GM18907 (cell line): ENCODE data around the gene CST6.

Source experiments
- ATAC-seq: cut with Tn5 transposase; IDR thresholded peaks from one replicate; pipeline ENCODE4 v1.9.1; 2021; ENCODE audit warnings: mild to moderate bottlenecking, moderate library complexity; ENCODE audit not compliant: unreplicated experiment

CST6 gene

DNA sequence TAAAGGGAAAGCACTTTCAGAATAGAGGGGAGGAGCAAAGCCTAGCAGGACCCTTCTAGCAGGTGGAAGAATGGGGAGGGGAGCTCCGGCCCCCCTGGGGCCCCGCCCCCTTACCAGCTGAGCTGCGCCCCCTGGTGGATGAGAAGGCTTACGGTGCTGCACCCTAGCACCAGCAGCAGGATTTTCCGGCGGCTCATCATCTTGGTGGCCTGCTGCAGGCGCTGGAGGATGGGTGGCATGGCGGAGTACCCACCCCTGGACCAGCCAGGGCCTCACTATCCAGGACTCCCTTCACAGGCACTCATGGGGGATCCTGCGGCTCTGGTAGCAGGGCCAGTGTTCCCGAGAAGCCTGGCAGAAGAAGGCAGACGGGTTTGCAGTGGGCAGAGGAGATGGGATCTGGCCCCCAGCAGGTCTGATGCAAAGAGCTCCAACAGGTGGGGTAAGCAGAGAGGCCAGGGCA, 33.4 kb downstream of the CST6 start:
- peak; percentile 59 for ATAC-seq

DNA sequence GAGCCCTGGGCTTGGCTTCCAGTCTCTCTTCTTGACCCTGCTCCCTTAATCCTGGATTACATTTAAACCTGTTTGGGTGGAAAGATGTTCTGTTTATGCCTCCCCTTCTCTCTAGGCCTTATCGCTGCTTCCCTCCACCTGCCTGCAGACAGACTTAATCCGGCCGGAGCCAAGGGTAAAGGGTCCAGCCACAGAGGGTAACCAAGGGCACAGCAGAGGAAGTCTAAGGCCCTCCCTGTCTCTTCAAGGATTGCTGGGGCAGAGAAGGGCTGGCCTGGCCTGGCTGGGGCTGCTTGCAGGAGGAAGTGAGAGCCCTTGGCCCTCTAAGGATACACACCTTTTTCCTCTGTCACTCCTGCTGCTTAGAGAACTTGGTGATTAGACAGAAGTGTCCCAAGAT, 35.1 kb downstream of the CST6 start:
- ATAC-seq = no peak

DNA sequence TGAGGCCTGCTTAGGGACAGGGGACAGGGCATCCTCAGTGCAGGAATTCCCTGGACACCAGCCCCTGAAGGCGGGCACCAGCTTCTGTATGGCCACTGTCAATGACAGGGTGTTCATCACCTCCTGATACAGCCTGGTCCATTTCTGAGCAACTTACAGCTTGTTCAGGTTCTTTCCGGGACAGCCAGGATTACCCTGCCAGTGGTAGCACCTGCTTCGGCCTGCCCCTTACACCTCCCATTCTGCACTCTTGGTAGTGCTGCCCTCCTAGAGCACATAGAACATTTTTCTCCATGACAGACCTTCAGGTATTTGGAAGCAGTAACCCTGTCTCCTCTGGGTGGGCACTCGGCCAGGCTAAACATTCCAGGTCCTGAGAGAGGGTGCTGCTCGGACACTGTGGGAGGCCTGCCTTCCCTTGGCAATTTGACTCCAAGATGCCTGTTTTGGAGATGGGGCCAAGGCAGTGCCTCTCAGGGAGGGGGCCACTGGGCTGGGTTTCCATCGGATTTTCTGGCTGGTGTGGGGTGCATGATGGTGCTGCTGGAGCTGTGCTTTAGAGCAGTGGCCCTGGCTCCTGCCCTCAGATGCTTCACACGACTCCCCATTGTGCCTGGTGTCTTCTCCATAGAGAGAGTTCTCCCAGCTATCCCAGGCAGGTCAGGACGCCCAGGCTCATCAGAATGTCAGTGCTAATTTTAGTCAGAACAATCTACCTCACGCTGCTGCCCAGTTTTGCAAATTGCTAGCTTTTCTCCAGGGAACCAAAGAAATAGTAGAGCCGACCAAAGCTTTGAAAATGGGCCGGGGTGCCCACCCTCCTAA, 35.9 kb downstream of the CST6 start:
- ATAC-seq = no peak

DNA sequence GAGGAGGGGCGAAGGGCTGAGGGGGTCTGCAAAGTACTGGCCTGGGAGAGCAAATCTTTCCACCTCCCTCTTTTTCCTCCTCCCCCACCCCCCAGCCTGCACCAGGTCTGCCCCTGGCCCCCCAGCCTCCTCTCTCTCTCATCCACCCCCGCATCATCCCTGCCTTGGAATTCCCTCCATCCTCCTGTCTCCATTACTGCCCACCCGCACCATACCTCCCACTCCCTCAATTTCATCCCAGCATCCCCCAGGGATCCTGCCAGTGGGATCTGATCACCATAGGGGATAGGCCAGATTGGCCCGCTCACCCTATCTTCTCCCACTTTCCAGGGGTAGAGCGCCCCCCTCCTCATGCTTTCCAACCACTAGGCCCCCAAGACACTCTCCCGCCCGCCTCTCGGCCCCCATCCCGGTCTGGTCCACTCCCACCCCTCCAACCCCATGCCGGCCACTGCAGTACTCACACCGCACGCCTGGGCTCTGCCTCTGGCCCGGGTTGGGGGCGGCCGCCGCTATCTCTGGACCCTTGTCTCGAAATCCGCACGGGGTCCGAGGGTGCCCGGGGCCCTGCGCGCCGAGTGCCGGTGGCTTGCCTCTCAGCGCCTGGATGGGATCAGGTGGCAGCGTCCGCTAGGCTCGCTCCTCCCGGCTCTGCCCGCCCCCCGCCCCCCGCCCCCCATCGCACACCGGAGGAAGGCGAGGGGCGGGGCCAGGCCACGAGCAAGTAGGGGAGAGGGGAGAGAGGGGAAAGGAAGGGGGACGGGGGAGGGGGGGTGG, 36.9 kb downstream of the CST6 start, which contains the start of gene GAL3ST3:
GAL3ST3 (minus strand) TSS at position 615 of the 777 bp plus-strand sequence. CDS start 3,746 bp downstream, outside the sequence.
- no peak for ATAC-seq

DNA sequence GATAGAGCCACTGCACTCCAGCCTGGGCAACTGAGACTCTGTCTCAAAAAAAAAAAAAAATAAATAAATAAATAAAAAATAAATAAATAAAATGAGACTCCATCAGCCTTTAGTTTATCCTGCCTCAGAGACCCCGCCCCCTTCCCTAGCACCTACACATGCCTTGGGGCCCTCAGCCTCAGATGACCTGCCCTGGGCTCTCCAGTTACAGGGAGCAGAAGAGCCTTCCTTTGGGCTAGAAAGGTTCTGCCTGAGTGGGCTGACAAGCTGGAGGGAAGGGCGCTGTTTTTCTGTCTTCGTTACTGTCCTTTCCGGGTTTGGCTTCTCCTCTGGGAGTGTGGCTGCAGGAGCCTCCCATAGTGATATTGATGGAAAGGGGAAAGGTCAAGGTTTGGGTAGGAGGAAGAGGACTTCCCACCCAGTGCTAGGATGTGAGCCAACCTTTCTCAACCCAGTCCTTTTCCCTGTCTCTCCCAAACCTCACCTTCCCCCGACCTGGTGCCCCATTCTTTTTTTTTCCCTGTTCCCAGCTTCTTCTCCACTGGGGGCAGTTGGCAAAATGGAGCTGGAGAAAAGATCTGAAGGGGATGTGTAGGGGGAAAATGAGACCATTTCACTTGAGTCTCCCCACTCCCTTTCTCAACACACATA, 38.9 kb downstream of the CST6 start:
- no peak for ATAC-seq

DNA sequence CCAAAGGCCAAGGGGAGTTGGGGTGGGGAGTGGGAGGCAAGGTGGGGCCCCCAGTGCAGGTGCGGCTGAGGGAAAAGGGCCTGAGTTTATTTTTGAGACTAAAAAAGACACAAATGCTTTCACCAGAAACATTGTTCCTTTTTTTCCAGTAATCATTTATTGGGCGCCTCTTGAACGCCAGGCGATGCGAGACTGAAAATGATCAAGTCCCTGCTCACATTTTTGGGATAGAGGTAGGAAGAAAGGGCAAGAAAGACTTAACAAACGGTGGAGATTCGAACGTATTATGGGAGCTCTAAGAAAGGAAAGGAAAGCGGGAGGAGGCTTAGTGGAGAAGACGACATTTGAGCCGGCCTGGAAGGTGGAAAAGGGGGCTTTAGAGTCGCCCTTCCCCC, 39.6 kb downstream of the CST6 start:
- no peak for ATAC-seq

DNA sequence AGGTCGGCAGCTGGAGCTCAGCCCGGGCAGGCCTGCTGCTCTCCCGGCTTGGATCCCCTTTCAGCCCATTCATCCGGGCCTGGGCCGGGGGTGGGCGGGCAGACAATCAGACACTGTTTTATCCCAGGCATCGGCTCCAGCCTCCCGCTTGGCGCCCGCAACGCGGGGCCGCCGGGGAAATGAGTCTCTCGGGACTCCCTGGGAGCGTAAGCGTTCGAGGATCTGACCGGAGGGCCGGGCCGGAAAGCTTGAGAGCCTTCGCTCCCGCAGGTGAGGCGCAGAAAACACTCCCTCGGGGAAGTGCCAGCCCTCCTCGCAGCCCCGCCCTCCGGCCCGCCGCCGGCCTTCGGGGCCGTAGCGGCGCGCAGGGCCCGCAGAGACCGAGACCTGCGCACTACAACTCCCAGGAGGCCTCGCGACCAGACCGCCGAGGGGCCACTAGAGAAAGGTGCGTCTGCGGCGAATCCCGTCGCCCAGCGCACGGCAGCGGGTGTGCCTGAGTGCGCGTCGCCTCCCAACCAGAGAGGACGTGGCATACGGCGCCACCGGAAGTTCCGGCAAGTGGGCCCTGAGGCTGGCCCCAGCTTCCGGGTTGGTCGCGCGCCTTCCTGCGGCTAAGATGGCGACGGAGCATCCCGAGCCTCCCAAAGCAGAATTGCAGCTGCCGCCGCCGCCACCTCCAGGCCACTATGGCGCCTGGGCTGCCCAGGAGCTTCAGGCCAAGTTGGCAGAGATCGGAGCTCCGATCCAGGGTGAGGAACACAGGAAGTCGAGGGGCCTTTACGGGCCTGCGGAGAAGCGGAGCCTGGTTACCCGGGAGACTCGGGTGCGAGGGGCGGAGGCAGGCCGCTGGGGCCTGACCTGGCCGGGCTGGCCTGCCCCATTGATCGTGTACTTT, 40.2 kb downstream of the CST6 start, which contains the start of gene SF3B2:
SF3B2 (plus strand) TSS at position 599 of the 898 bp plus-strand sequence; CDS start at position 620, 21 bp downstream.
- ATAC-seq = peak; percentile 89

DNA sequence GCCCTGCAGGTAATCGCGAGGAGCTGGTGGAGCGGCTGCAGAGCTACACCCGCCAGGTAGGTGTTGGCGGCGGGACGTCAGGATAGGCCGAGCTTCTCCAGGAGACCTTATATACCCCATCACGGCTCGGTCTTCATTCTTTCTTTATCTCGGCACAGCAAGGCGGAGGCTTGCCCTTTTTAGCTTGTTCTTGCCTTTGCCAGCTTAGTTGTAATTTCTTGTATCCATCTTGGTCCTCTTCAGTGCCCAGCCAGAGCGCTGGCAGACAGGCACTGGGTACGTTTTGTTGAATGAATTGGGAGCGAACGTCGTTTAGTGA, 40.8 kb downstream of the CST6 start:
- ATAC-seq = no peak

DNA sequence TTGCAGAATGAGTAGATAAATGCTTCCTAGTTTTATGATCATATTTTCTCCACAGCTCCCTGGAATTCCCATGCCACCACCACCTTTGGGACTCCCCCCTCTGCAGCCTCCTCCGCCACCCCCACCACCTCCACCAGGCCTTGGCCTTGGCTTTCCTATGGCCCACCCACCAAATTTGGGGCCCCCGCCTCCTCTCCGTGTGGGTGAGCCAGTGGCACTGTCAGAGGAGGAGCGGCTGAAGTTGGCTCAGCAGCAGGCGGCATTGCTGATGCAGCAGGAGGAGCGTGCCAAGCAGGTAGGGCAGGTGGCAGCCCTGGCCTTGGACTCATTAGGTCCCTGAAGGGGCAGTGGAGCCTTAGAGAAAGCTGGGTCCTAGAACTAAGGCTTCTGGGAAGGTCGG, 43.2 kb downstream of the CST6 start:
- no peak for ATAC-seq

DNA sequence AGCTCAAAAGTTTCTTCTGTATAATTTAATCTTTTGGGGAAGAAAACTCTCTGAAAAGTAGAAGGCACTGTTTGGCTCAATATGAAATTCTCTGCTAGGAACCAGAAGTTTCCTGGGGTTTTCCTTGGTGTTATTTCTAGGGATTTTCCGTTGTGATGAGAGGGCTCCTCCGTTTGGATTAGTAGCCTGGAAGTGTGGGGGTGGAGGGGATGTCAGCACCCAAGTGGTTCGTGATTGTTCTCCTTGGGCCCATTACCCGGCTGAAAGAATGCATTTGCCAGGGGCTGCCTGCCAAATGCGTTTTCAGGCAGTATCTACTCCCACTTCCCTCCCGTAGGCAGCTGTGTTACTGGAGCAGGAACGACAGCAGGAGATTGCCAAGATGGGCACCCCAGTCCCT, 44.7 kb downstream of the CST6 start:
- ATAC-seq = no peak

DNA sequence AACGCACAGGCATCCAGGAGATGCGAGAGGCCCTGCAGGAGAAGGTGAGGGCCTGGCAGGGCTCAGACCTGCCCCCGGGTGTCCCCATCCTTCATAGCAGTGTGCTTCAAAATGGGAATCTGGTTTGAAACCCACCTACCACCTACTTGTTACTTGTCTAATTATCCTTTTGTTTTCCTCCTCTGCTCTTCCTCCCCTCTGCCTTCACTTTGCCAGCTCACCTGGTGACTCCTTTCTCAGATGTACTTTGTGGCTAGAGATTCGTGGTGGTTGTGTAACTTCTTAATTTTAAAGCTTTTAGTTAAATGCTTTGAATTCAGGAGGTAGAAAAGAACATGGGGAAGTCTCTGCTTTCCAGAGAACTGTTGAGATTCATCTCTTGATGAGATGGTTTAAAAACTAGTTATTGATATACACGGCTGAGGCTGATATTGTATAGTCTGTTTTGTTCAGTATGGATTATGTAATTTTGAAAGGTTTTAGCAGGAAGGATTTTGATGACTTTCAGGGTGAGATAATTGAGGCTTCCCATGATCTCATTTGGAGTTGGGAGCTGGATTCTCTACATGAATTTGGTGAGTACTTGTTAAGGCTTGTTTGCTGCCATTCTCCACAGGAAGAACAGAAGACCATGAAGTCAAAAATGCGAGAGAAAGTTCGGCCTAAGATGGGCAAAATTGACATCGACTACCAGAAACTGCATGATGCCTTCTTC, 48.3 kb downstream of the CST6 start:
- no peak for ATAC-seq

DNA sequence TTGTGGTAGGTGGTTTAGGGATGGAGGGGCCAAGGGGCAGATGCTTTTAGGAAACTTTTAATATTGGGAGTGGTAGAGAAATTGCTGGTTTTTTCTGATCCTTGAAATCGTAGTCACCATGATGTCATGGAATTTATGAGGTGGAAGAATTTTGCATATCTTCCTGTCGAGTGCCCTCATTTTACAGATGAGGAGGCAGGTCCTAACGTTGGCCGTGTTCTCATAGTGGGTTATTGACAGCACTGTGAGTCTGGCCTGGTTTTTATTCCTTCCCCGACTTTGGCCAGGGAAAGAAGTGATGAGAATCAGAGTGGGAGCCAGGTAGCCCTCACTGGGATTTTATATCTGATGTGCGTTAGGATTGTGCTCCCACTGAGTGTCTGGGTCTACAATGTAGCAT, 49.5 kb downstream of the CST6 start:
- ATAC-seq = no peak

DNA sequence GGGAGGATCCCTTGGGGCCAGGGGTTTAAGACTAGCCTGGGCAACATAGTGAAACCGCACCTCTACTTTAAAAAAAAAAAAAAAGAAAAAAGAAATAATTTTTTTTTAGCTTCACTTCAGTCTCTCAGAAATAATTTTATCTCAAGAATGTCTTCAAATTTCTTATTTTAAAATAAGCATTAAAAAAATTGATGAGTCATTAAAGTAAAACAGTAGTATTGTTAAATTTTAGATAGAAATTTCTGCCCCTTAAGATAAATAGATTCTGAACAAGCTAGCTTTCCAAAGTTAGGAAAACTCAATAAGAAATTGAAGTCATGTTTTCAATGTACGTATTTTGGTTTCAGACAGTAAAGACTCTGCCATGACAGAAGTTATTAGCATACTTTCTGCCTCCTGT, 50.6 kb downstream of the CST6 start:
- no peak for ATAC-seq
